HepG2 (cell line): Measurements from ENCODE around the gene RNPC3. TPM values are rescaled to one million over a fixed set of nuclear protein-coding genes. Genes with fewer than 3 reads are reported as not detected.

Experiments used
- ATAD3A ChIP-seq: sonication (generic); formaldehyde crosslinking; IDR thresholded peaks from 2 replicates; pipeline ENCODE4 v1.4.0; 2020; ENCODE audit warnings: missing genetic modification reagents
- ATF7 ChIP-seq, 2 experiments: fragments of 450-650 bp in 1 of 2; sonication (generic) in 1 of 2; formaldehyde crosslinking in 1 of 2; IDR thresholded peaks; 2 replicates each; pipeline versions ENCODE4 v1.4.0 to v1.6.1; 2016 to 2020; ENCODE audit warnings: antibody characterized with exemption in 1 of 2, mild to moderate bottlenecking in 1 of 2, missing genetic modification reagents in 1 of 2
- CTCF ChIP-seq: sonication (generic); formaldehyde crosslinking; IDR thresholded peaks from 2 replicates; pipeline ENCODE4 v1.5.0; 2020; ENCODE audit warnings: mild to moderate bottlenecking, missing genetic modification reagents, moderate library complexity
- DNMT3B ChIP-seq: conservative IDR thresholded peaks from 2 replicates; pipeline ENCODE4 v1.6.1; 2016; ENCODE audit warnings: missing biosample characterization, control low read depth
- FOXO1 ChIP-seq: sonication (generic); formaldehyde crosslinking; IDR thresholded peaks from 2 replicates; pipeline ENCODE4 v1.4.0; 2020; ENCODE audit warnings: missing genetic modification reagents
- IKZF1 ChIP-seq: fragments of 450-650 bp; IDR thresholded peaks from 2 replicates; pipeline ENCODE4 v1.7.1; 2016
- KDM4B ChIP-seq: sonication (generic); formaldehyde crosslinking; IDR thresholded peaks from 2 replicates; pipeline ENCODE4 v1.4.0; 2020; ENCODE audit warnings: missing genetic modification reagents
- KDM5B ChIP-seq: sonication (generic); formaldehyde crosslinking; IDR thresholded peaks from 2 replicates; pipeline ENCODE4 v1.4.0; 2020; ENCODE audit warnings: missing genetic modification reagents, mild to moderate bottlenecking, borderline replicate concordance
- NFATC3 ChIP-seq: sonication (generic); formaldehyde crosslinking; IDR thresholded peaks from 2 replicates; pipeline ENCODE4 v1.5.1; 2020; ENCODE audit warnings: mild to moderate bottlenecking, missing genetic modification reagents
- SETDB1 ChIP-seq: sonication (generic); formaldehyde crosslinking; IDR thresholded peaks from 2 replicates; pipeline ENCODE4 v1.5.1; 2020; ENCODE audit warnings: missing genetic modification reagents, mild to moderate bottlenecking, borderline replicate concordance
- TAF15 ChIP-seq: fragments of 200-400 bp; formaldehyde crosslinking; IDR thresholded peaks from one replicate; pipeline ENCODE4 v1.6.1; 2018; ENCODE audit warnings: mild to moderate bottlenecking, low read depth, low read length; ENCODE audit not compliant: poor library complexity, severe bottlenecking
- ZFYVE20 ChIP-seq: sonication (generic); formaldehyde crosslinking; IDR thresholded peaks from 2 replicates; pipeline ENCODE4 v1.8.0; 2023; ENCODE audit warnings: low read depth, mild to moderate bottlenecking, moderate library complexity, missing genetic modification reagents, borderline replicate concordance
- ZMYM4 ChIP-seq: sonication (generic); formaldehyde crosslinking; IDR thresholded peaks from 2 replicates; pipeline ENCODE4 v1.8.1; 2023; ENCODE audit warnings: mild to moderate bottlenecking, missing genetic modification reagents
- ZNF580 ChIP-seq: IDR thresholded peaks from 2 replicates; pipeline ENCODE4 v1.6.1; 2016; ENCODE audit warnings: low read depth, borderline replicate concordance
- ZNF589 ChIP-seq: sonication (generic); formaldehyde crosslinking; conservative IDR thresholded peaks from 2 replicates; pipeline ENCODE4 v1.8.0; 2022; ENCODE audit warnings: mild to moderate bottlenecking, moderate library complexity, missing genetic modification reagents
- polyA plus RNA-seq, 8 experiments: library from polyadenylated mRNA; depleted of rRNA in 3 of 8; stranded (reverse) in 7 of 8; unstranded in 1 of 8; fragments of >200 nt; fragmentation: Illumina TruSeq in 4 of 8; extraction: Trizol in 4 of 8; gene quantifications; 2 replicates each; pipeline versions ENCODE4 v1.2.1 to v1.2.3, GENCODE V29; 2011 to 2016; ENCODE audit warnings: low read depth in 4 of 8, missing spikeins in 1 of 8, mixed read lengths in 1 of 8; ENCODE audit not compliant: insufficient read depth in 1 of 8
- total RNA-seq, 5 experiments: library from RNA; depleted of rRNA; stranded (reverse); fragments of >200 nt; fragmentation: Illumina TruSeq; extraction: Trizol; gene quantifications; 2 replicates each; pipeline ENCODE4 v1.2.3, GENCODE V29; 2016; ENCODE audit warnings: low read depth in 1 of 5
- TF ChIP-seq, protein P1 (sequence below): fragments of 450-650 bp; IDR thresholded peaks from 2 replicates; pipeline ENCODE4 v1.6.1; 2017; ENCODE audit warnings: mild to moderate bottlenecking
- TF ChIP-seq, protein P2 (sequence below): sonication (generic); formaldehyde crosslinking; IDR thresholded peaks from 2 replicates; pipeline ENCODE4 v1.9.0; 2021; ENCODE audit warnings: missing genetic modification reagents, mild to moderate bottlenecking, borderline replicate concordance
- TF ChIP-seq, protein P3 (sequence below): sonication (generic); formaldehyde crosslinking; IDR thresholded peaks from 2 replicates; pipeline ENCODE4 v1.9.0; 2021; ENCODE audit warnings: missing genetic modification reagents, borderline replicate concordance

The RNPC3 gene
- total and polyA plus RNA-seq, 2 of the 13 experiments (the other 11 are each of a cell fraction or from before 2014, with no cell fraction given): 9.1 to 22.1 TPM

- no peak for TF ChIP-seq KDM4B
- TF ChIP-seq SETDB1 (CRISPR knock-in tag): no peak
- no peak for TF ChIP-seq ATF7 (IDR thresholded peaks at IDR 0.05)
- TF ChIP-seq ATF7 (CRISPR knock-in tag; IDR thresholded peaks at IDR 0.05): no peak
- no peak for TF ChIP-seq ZNF589 (CRISPR knock-in tag)
- TF ChIP-seq IKZF1: no peak
- TF ChIP-seq, protein P1, sequence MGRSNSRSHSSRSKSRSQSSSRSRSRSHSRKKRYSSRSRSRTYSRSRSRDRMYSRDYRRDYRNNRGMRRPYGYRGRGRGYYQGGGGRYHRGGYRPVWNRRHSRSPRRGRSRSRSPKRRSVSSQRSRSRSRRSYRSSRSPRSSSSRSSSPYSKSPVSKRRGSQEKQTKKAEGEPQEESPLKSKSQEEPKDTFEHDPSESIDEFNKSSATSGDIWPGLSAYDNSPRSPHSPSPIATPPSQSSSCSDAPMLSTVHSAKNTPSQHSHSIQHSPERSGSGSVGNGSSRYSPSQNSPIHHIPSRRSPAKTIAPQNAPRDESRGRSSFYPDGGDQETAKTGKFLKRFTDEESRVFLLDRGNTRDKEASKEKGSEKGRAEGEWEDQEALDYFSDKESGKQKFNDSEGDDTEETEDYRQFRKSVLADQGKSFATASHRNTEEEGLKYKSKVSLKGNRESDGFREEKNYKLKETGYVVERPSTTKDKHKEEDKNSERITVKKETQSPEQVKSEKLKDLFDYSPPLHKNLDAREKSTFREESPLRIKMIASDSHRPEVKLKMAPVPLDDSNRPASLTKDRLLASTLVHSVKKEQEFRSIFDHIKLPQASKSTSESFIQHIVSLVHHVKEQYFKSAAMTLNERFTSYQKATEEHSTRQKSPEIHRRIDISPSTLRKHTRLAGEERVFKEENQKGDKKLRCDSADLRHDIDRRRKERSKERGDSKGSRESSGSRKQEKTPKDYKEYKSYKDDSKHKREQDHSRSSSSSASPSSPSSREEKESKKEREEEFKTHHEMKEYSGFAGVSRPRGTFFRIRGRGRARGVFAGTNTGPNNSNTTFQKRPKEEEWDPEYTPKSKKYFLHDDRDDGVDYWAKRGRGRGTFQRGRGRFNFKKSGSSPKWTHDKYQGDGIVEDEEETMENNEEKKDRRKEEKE: no peak
- 0 out of 2 replicates have a peak, but pooled peaks have one; percentile 15 for TF ChIP-seq ZNF580 (CRISPR knock-in tag)
- no peak for TF ChIP-seq FOXO1 (CRISPR knock-in tag)
- TF ChIP-seq, protein P2, sequence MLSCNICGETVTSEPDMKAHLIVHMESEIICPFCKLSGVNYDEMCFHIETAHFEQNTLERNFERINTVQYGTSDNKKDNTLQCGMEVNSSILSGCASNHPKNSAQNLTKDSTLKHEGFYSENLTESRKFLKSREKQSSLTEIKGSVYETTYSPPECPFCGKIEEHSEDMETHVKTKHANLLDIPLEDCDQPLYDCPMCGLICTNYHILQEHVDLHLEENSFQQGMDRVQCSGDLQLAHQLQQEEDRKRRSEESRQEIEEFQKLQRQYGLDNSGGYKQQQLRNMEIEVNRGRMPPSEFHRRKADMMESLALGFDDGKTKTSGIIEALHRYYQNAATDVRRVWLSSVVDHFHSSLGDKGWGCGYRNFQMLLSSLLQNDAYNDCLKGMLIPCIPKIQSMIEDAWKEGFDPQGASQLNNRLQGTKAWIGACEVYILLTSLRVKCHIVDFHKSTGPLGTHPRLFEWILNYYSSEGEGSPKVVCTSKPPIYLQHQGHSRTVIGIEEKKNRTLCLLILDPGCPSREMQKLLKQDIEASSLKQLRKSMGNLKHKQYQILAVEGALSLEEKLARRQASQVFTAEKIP (CRISPR knock-in tag): no peak
- TF ChIP-seq TAF15: no peak
- TF ChIP-seq ATAD3A (CRISPR knock-in tag): no peak
- TF ChIP-seq, protein P3, sequence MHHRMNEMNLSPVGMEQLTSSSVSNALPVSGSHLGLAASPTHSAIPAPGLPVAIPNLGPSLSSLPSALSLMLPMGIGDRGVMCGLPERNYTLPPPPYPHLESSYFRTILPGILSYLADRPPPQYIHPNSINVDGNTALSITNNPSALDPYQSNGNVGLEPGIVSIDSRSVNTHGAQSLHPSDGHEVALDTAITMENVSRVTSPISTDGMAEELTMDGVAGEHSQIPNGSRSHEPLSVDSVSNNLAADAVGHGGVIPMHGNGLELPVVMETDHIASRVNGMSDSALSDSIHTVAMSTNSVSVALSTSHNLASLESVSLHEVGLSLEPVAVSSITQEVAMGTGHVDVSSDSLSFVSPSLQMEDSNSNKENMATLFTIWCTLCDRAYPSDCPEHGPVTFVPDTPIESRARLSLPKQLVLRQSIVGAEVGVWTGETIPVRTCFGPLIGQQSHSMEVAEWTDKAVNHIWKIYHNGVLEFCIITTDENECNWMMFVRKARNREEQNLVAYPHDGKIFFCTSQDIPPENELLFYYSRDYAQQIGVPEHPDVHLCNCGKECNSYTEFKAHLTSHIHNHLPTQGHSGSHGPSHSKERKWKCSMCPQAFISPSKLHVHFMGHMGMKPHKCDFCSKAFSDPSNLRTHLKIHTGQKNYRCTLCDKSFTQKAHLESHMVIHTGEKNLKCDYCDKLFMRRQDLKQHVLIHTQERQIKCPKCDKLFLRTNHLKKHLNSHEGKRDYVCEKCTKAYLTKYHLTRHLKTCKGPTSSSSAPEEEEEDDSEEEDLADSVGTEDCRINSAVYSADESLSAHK (CRISPR knock-in tag): no peak
- TF ChIP-seq KDM5B (CRISPR knock-in tag): peak; percentile 28; the same call in 1 of the 2 replicates
- TF ChIP-seq DNMT3B: no peak
- TF ChIP-seq ZFYVE20 (CRISPR knock-in tag): no peak
- TF ChIP-seq ZMYM4: peak; percentile 77
- TF ChIP-seq CTCF (CRISPR knock-in tag): 0 out of 2 replicates have a peak, but pooled peaks have one; percentile 17
- TF ChIP-seq NFATC3 (CRISPR knock-in tag): no peak
Measured at GRCh38 chr1:103525607-103526507, at the start of gene RNPC3 (continued).
